GM18508 (cell line): ENCODE measurements around the gene TNP2.
"Not testable (repeated sequence)": the region's sequence is repeated elsewhere in the genome, so short reads cannot be mapped to it uniquely, and the experiment has no call there.

Experiments
- ATAC-seq: cut with Tn5 transposase; IDR thresholded peaks from one replicate; pipeline ENCODE4 v1.9.1; 2021; ENCODE audit warnings: moderate number of reproducible peaks; ENCODE audit not compliant: insufficient read depth, unreplicated experiment

The TNP2 gene

DNA sequence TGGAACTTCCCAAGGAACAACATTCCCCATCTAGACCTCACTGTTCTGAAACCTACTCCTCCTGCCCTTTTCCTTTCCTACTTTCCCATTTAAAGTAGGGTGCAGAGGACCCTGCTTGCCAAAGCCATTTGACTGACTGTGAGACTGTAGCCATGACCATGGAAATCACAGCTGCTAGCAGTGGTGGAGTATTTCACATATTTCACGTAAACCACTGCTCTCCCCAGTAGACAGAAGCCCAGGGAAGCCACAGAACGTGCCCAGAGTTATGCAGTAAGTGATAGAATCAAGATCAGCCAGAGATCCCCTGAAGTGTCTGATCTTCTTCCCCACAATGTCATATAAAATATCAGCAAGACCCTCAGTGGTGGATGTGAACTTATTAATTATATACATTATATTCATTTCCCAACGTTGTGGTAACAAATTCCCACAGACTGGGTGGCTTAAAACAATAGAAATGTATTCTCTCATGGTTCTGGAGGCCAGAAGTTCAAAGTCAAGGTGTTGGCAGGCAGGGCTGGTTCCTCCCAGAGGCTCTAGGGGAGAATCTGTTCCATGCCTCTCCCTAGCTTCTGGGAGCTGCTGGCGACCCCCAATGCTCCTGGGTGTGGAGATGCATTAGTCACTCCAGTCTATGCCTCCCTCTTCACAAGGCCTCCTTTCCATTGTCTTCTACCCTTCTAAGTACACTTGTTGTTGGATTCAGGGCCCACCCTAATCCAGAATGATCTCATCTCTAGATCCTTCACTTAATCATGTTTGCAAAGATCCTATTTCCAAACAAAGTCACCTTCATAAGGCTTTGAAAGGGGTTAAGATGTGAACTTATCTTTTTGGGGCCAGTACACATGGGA, 32.7 kb upstream of the TNP2 start:
- no peak for ATAC-seq

DNA sequence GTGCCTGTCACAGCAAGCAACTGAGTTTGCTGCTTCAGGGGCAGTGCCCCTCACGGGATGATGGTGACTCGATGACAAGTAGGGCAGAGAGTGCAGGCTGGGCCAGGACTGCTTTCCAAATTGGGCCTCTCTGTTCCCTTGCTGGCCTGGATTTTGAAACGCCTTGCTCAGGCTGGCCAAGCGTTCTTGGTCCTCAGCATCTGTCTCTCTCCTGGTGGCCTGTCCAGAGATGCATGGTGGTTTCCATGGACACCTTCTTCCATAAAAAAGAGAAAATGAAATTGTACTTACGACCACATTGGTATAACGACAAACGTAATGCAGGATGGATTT, 31.4 kb upstream of the TNP2 start:
- ATAC-seq: no peak

DNA sequence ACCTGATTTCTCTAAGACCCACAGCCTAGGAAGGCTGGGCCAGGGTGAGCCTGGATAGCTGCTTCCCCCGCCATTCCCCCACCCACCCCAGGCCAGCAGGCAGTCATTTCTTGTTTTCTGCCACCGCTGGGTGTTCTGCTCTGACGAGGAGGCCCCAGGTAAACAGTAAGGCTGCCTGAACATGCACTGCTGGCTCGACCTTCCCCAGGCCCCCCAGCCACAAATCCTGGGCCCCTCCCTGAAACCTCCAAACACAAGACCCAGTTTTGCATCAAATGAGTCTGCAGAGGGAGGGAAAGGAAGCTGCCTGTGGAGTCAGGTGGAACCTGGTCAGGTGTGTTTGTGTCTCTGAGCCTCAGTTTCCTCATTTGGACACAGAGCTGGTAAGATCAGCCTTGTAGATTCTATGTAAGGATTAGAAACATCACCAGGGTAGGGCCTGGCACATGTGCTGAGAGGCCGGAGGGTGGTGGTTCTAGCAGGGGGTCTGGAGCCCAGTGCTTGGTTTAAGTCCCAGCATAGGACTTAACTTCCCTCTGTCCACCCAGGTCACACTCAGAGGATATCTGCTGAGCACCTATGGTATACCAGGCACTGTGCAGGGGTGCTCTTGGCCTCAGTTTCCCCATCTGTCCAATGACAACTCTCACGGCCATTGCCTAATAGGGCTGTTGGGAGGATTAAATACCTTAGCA, 30.9 kb upstream of the TNP2 start:
- ATAC-seq: no peak

DNA sequence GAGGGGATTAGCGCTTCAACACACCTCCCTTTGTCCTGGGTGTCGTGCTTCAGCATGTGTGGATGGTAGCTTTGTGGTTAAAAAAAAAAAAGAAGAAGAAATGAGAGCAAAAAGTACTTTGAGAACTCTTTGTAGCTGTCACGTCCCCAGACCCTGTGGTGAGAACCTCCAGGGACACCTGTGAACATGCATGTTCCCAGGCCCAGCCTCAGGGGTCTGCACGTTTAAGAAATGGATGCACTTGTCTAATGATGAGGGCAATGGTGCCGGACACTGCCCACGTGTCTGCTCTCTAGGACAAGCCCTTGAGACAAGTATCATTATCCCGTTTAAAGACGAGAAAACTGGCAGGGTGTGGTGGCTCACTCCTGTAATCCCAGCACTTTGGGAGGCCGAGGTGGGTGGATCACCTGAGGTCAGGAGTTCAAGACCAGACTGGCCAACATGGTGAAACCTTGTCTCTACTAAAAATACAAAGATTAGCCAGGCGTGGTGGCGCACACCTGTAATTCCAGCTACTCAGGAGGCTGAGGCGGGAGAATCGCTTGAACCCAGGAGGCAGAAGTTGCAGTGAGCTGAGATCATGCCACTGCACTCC, 29.9 kb upstream of the TNP2 start:
- not testable (repeated sequence) for ATAC-seq

DNA sequence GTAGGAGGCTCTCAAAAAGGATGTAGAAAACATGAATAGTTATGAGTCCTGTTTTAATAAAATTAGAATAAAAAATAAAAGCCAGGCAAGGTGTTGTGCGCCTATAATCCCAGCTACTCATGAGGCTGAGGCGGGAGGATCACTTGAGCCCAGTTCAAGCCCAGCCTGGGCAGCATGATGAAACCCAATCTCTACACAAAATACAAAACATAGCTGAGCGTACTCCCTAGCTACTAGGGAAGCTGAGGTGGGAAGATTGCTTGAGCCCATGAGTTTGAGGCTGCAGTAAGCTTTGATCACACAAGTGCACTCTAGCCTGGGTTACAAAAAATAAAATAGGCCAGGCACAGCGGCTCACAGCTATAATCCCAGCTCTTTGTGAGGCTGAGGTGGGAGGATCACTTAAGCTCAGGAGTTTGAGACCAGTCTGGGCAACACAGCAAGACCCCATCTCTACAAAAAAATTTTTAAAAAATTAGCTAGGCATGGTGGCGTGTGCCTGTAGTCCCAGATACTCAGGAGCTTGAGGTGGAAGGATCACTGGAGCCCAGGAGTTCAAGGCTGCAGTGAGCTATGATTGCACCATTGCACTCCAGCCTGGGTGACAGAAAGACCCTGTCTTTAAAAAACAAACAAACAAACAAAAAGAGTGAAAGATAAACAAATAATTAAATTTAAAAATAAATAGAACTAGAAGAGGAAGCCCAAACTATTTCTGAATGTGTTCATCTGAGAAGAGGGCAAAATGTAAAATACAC, 29.2 kb upstream of the TNP2 start:
- no peak for ATAC-seq

DNA sequence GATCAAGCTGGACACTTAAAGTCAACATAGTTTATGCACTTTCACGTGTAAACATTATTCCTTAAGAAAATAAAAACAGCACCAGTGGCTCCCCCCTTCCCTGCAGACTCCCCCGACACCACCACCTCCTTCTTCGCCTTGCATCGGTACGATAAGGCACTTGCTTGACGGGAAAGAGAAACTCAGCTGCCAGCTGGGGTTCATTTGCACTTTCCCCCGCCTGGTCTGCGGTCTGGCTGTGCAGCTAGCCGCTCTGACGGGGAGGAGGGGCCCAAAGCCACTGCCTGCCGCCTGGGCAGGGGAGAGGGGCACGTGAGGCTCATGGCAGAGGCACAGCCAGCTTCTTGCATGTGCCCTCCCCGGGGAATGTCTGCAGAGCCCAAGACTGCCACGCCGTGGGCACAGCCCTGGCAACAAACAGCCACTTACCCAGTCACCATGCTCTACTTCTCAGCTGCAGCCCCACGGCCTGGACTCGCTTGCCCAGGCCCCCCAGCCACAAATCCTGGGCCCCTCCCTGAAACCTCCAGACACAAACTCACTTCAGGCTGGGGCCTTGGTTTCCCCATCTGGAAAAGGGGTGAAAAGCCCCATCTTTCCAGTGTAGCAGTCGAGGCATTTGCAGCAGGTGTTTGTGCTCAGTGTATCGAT, 28.5 kb upstream of the TNP2 start:
- ATAC-seq: no peak

DNA sequence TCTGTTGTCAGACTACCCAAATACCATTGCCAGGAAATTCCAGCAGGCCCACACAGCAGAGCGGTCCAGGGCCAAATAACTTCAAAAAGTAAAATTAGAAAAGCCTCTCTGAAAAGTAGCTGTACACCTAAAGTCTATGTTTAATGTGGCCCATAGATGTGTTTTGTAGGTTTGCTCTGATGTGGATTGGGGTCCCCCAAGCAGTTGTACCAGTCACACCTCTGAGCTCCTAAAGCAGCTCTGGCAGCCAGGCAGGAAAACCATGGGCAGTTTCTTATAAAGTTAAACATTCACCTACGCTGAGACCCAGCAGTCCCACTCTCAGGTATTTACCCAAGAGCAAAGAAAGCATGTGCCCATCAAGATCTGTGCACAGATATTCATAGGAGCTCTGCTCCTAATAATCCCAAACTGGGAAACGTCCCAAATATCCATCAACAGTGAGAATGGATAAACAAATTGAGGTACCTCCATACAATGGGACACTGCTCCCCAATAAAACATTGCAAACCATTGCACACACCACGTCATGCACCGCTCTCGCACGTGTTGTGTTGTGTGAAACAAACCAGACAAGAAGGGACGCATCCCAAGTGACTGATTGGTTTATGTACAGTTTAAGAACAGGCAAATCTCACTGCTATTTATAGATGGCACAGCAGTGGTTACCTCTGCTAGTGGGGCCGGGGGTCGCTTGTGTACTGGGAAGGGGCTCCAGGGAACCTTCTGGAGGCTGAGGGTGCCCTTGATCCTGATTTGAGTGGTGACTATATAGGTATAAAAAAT, 27.8 kb upstream of the TNP2 start:
- no peak for ATAC-seq

DNA sequence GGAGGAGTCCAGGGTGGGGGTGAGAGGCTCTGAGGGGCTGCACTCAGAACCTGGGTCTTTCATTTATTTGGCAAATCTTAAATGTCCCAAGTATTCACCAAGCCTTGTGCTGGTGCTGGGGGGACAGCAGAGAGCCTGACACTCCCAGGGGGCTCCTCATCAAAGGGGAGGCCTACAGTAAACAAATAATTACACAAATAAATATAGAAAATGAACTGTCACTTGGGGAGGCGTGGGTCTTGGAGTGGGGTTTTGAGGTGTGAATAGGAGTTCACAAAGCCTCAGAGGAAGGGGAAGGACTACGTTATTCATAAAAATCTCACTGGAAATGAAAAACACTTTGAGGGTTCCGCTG, 27.2 kb upstream of the TNP2 start:
- ATAC-seq: no peak

DNA sequence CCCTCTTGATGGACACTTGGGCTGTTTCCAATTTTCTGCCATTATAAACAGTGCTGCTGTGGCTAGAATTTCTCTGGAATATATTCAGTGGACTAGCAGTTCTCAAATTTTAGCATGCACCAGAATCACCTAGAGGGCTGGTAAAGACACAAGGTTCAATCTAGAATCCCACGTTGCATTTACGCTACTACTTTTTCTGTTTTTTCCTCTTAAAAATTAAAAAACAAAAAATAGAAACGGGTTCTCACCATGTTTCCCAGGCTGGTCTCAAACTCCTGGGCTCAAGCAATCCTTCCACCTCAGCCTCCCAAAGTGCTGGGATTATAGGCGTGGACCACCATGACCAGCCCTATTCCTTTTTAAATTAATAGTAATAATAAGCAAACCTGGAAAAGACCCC, 26.5 kb upstream of the TNP2 start:
- no peak for ATAC-seq

DNA sequence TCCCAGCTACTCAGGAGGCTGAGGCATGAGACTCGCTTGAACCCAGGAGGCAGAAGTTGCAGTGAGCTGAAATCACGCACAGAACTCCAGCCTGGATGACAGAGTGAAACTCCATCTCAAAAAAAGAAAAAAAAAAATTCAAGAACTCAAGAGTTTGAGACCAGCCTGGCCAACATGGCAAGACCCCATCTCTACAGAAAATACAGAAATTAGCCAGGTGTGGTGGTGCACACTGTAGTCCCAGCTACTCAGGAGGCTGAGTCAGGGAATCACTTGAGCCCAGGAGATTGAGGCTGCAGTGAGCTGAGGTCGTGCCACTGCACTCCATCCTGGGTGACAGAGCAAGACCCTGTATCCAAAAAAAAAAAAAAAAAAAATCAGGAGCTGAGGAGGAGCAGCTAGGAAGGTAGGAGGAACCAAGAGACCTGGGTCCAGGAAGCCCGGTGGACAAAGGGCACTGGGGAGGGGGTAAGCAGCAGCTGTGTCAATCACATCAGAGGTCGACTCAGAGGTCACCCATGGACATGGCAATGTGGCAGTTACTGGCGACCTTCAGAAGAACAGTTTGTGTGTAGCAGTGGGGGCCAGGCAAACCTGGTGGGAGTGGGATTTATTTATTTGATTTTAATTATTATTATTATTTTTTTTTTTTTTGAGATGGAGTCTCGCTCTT, 23.1 kb upstream of the TNP2 start:
- no peak for ATAC-seq

DNA sequence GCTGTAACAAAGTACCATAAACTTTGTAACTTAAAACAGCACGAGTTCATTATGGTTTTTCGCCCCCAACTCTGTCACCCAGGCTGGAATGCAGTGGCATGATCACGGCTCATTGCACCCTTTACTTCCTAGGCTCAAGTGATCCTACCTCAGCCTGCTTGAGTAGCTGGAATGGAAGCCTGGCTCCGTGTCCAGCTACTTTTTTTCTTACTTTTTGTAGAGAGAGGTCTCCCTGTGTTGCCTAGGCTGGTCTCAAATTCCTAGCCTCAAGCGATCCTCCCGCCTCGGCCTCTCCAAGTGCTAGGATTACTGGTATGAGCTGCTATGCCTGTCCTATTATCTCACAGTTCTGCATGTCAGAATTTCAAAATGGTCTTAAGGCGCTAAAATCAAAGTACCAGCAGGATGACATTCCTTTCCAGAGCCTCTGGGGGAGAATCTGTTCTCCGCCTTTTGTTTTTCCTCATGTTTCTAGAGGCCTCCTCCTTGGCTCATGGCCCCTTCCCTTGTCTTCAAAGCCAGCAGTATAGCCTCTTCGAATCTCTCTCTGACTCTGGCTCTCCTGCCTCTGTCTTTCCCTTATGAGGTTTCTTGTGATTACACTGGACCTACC, 22.1 kb upstream of the TNP2 start:
- ATAC-seq: no peak

DNA sequence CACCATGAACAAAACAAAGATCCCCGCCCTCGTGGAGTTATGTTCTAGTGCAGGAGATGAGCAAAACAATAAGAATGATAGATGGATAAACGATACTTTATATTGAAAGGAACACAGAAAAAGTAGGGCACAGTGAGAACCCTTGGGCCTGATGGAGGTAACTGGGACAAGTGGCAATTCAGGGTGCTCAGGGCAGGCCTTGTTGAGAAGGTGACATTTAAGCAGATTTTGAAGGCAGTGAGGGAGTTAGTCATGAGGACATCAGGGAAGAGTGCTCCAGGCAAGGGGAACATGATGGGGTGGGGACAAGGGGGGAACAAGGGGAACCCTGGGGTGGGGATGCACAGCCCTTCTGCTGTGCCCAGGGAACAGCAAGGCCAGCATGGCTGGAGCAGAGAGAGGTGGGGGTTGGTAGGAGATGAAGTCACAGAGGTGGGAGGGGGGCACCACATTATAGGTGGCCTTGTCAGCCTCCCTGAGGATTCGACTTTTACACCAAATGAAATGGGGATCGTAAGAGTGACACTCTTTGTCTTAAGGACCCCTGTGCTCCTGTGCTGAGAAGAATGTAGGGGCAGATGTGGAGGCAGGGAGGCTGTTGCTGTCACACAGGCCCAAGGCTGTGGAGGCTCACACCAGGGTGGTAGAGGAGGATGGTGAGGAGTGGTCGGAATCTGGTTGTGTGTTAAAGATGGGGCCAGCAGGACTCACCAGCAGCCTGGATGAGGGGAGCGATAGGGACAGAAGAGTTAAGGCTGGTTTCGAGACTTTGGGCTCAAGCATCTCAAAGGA, 21.2 kb upstream of the TNP2 start:
- no peak for ATAC-seq

DNA sequence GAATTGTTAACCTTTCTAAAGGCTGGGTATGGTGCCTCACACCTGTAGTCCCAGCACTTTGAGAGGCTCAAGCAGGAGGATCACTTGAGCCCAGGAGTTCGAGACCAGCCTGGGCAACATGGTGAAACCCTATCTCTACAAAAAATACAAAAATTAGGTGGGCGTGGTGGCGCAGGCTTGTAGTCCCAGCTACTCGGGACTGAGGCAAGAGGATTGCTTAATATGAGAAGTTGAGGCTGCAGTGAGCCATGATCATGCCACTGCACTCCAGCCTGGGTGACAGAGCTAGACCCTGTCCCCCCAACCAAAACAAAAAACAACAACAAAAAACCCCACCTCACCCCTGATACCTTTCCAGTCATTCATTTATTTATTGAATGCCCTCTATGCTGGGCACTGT, 20.6 kb upstream of the TNP2 start:
- ATAC-seq: not testable (repeated sequence)

DNA sequence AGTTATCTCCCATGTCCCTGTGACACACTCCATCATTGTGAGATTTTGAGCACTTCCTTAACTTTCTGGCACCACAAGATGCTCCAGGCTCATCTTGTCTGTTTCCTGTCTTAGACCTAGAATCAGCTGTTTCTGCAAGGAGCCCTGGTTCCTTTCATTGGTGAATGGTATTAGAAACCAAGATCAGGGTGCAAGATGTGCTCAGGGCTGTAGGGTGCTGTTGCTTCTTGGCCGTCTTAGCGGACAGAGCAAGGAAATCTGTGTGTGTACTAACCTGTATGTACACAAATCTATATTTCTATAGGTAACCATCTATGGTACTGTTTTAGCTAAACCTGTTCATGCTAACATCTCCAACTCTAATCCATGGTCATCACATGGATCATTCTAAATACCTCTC, 20.1 kb upstream of the TNP2 start:
- ATAC-seq: no peak

DNA sequence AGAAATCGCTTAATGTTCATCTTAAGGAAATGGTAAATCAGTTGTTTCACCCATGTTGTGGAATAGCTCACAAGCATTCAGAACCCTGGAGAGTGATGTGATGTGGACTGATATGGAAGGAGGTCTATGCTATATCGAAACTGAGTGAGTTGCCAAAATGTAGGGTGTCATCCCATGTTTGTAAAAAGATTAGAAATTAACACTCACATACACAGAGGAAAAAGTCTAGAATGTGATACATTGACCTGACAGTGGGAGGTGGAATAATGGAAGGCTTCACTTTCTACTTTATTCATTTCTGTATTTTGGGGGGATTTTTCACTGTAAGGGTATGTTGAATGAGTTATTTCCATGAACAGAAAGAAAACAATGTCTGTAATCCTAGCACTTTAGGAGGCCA, 16.7 kb upstream of the TNP2 start:
- ATAC-seq: no peak

DNA sequence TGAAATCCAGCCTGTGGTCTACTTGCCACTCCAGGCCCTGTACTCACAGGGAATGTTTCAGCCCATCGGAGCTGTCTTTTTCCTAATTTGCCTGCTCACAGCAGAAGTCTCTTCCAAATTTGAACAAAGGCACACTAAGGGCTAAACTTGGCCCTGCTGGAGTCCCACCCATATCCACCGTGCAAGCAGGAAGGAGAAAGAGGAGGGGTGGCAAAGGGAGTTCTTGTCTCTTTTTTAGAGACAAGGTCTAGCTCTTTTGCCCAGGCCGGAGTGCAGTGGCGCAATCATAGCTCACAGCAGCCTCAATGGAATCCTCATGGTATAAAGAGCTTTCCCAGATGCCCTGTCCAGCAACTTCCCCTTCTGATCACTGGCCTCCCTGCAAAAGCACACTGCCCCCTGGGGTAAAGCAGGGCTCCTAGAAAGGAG, 14.7 kb upstream of the TNP2 start:
- no peak for ATAC-seq

DNA sequence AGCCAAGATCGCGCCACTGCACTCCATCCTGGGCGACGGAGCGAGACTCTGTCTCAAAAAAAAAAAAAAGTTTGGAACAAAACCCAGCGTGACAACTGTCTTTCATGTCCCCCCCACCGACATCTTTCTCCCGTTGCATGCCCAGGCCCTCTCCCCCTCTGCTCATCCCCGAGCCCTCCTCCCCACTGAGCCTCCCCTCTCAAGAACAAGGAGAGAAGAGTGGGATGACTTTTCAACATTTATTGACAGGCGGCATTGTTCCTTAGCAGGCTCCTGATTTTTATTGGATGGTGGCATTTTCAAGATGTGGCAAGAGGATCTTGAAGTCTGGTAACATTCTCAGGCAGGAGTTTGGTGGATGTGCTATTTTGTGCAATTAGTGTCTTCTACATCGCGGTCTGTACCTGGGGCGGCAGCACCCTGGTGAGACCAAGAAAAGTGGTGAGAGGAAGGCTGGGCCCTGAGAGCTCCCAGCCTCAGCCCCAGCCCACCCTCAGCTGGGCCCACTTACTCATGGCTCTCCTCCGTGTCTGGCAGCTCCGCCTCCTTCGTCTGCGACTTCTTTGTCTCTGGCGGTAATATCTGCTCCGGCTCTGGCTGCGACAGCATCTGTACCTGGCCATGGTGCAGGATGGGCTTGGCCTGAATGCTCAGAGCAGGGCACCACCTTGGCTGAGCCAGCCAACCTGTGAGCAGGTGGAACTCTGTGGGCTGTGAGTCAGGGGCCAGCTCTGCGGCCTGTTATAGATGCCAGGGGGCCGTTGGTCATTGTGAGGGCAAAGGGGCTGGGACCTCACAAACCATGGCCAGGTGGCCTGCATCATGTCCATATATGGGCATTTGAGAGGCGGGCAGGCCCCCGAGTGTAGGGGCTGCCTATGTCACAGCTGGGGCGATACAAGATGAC, 11.7 kb upstream of the TNP2 start, which contains the start of gene PRM1:
PRM1 (minus strand) TSS at position 715 of the 907 bp plus-strand sequence; CDS start at position 623, 92 bp downstream.
- ATAC-seq: no peak
